EH (cell line): ENCODE results near the gene ATP10B.
"Not testable (repeated sequence)": the region's sequence is repeated elsewhere in the genome, so short reads cannot be mapped to it uniquely, and the experiment has no call there.

ENCODE experiments used
- DNase-seq: peaks from one replicate; pipeline ENCODE4 v3.0.0-alpha.2; 2015; ENCODE audit warnings: low read depth

ATP10B gene

GRCh38 chr5:160831801-160832200 is 20.2 kb downstream of the ATP10B start:
- no peak for DNase-seq

GRCh38 chr5:160824301-160825001 is 27.6 kb downstream of the ATP10B start:
- DNase-seq: no peak

- DNase-seq: not testable (repeated sequence)
Measured at GRCh38 chr5:160812996-160813395, 39.0 kb downstream of the ATP10B start.

- no peak for DNase-seq
Measured at GRCh38 chr5:160805376-160805775, 46.6 kb downstream of the ATP10B start.

DNA sequence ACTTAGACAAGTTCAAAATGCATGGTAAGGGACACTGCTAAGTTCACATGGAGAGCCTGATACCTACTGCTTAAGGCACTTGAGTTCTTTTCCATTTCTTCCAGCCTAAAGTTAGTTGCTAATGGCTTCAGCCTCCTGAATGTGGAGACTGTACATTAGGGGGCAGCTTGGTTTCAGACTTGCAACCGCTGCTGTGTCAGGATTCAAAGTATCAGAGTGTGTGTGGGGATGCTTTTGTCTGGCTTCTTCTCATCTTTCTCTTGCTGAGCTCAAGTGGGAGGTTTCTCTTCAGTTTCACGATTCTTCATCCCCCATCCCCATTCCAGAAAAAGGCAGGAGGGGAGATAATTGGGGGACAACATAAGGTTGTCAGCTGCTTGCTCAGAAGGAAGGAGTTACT is 49.4 kb downstream of the ATP10B start:
- DNase-seq: no peak

- DNase-seq: no peak
Measured at GRCh38 chr5:160800375-160801275, 51.4 kb downstream of the ATP10B start.

- no peak for DNase-seq
Measured at GRCh38 chr5:160799184-160799583, 52.8 kb downstream of the ATP10B start.

- no peak for DNase-seq
Measured at GRCh38 chr5:160797020-160797419, 55.0 kb downstream of the ATP10B start.

GRCh38 chr5:160793530-160793899 is 58.5 kb downstream of the ATP10B start:
- no peak for DNase-seq

DNA sequence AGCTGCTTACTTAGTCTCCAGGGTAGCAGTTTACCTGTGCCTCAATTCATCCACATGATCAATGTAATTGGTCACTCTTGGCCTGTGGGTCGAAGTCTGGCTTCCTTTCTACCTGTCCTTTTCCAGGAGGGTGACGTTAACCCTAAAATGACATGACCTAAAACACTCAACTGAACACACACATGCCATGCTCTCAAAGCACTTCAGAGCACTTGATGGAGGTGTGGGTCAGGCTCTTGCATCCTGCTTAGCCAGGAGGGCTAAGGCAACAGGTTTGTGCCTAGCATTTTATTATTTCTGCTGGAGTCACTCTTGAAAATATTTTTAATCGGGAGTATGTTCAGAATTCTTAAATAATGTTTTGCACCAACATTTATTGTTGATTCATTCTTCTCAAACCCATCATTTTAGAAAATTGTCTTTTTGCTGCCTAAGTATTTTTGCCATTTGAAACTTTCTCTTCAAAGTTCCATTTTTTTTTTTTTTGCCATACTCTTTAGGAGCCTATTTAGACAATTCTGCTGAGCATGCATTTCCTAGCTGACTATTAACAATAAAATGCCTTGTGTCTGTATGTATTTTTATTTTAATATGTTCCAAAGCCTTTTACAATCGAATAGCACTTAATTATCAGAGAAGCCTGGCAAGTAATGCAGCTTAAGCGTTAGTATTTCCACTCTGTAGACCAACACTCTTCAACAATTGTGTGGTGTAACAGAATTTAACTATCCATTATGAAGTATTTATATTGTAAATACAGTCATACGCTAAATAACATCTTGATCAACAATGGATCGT is 59.1 kb downstream of the ATP10B start:
- no peak for DNase-seq

DNA sequence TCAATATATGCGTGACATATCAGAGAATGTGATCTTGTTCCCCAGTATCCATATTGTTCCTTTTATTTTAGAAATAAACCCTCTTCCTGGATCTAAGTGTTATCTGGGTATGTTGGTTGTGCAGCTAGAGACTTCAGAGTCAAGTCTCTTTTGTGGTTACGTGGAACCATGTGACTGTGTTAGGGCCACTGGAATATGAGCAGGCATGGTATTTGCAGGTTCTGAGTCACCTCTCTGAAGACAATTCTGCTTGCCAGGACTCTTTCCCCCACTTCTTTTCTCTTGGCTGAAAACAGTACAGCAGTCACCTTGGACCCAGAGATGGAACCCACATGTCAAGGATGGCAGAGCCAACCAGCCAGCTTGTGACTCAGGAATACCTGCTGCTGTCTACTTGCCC is 59.7 kb downstream of the ATP10B start:
- DNase-seq: no peak

GRCh38 chr5:160789219-160789859 is 62.7 kb downstream of the ATP10B start:
- DNase-seq: no peak

- no peak for DNase-seq
Measured at GRCh38 chr5:160788102-160788660, 63.8 kb downstream of the ATP10B start.

DNA sequence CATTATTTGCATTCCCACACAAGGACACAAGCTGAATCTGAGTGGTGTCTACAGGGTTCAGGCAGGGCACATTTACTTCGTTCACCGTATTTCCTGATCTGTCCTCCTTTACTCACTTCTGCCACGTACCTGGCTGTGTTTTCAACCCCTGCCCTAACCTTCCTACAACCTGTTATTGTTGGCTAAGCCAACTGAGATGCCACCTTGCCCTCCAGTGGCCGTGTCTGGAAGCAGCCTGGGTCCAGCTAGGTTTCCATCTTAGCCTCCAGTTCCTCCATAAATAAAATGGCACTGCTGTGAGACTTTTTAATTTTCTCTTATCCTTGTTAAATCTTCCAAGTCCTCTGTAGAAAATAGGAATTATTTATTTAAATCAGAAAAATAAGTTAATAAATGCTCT is 64.8 kb downstream of the ATP10B start:
- no peak for DNase-seq

DNA sequence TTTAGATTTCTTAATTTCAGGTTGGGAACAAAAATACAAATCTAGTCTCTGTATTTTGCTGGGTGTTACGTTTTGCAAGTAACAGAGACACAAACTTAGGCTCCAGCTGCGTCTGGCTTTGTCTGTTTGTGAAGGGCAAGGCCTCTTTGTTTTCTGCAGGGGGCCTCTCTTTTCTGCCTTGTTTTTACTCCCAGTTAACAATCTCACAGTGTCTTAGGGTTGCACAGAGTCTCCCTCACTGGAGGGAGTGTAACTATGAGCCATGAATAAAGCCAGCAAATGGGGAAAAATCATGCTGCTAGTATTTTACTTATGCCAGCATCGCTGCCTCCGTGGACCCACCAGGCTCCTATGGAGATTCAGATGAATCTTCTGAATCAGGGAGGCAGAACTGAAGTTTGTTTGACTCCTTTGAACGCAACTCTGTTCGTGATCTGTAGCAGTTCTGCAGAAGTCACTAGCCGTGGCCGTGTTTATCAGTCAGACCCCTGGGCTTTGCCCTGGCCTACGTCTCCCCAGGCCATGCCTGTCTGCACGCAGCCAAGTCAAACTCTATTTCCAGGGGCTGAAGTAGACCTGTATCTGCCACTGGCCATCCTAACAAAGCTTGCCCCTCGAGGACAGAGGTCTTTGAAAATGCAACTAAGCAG is 77.2 kb downstream of the ATP10B start:
- no peak for DNase-seq

DNA sequence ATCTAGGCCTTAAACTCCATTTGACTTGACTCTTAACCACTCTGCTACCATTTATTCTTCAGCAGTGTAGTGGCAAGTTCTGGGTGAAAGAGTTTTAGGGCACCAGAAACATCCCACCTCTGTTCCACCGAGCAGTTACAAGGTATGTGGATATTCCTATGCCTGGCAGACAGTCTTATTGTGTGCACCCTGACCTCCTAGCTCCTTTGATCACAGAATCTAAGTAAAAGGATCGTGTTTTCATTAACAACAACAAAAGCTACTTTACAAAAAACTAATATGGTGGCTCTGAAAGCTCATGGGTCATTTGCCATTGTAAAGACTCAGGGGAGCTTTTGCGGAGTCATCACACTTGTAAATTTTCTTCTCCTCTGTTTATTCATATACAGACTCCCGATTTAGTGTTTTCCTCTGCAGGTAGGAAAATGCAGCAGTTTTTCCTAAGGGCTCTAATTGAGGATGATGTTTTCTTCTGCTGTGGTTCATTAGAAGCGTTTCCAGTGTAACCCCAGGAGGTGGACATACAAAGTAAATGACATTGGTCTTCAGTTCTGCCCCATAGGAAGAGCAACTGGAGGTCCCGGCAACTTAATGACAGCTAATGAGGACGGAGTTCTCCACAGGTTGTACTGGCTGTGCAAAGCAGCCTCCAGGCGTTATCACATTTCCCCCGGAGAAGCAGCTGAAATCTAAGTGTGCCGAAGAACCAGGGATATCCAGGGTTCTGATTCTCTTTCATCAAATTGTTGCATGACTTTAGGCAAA is 78.2 kb downstream of the ATP10B start:
- DNase-seq: no peak

GRCh38 chr5:160772854-160773253 is 79.2 kb downstream of the ATP10B start:
- no peak for DNase-seq

- no peak for DNase-seq
Measured at GRCh38 chr5:160770718-160771117, 81.3 kb downstream of the ATP10B start.

GRCh38 chr5:160769301-160769700 is 82.7 kb downstream of the ATP10B start:
- DNase-seq: no peak

DNA sequence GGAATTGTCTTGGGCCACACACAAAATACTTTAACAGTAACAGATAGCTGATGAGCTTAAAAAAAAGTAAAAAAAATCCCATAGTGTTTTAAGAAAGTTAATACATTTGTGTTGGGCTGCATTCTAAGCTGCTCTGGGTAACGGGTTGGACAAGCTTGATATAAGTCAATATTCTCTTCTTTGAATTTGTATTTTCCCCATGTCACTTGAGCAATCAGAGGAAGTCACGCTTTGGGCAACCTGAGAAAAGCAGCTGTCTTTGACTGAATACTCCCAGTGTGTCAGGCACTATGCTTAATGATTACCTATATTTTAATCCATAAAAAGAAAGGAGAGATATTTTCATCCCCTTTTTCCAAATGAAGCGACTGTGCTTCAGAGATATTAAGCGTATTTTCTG is 84.9 kb downstream of the ATP10B start:
- no peak for DNase-seq

DNA sequence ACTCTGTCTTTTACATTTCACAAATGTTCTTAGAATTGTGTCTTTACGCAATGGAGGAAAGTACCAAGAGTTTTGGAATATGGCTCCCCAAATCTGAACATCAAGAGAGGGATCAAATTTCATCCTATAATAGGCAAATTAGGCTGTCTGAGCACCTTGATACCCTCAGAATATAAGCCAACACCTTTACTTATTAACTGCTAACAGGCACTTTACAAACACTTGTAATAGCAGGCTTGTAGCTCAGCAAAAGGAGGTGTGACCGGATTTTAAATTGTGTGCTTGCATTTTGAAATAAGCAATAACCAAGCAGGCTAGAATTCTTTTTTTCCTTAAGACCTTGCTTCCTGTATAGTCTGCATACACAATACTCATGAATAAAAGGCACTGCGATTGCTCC is 92.0 kb downstream of the ATP10B start:
- DNase-seq: no peak
